GM12872 (cell line): Measurements from ENCODE around the gene PRDX6.

Experiments
- CTCF ChIP-seq: IDR thresholded peaks from 3 replicates; pipeline ENCODE4 v1.5.1; 2011; ENCODE audit warnings: low read depth, mild to moderate bottlenecking, low read length, moderate library complexity; ENCODE audit not compliant: insufficient read depth

The PRDX6 gene

GRCh38 chr1:173520799-173521198 is 43.7 kb downstream of the PRDX6 start:
- TF ChIP-seq CTCF = no peak

- TF ChIP-seq CTCF = no peak
These were observed 46.2 kb downstream of the PRDX6 start for GRCh38 chr1:173523329-173523728.

GRCh38 chr1:173525926-173526325 is 48.8 kb downstream of the PRDX6 start:
- no peak for TF ChIP-seq CTCF

GRCh38 chr1:173527151-173527826 is 50.2 kb downstream of the PRDX6 start:
- no peak for TF ChIP-seq CTCF

- no peak for TF ChIP-seq CTCF
These were observed 52.0 kb downstream of the PRDX6 start for GRCh38 chr1:173529106-173529505.

GRCh38 chr1:173530795-173531693 is 53.9 kb downstream of the PRDX6 start:
- TF ChIP-seq CTCF = no peak

- no peak for TF ChIP-seq CTCF
These were observed 55.1 kb downstream of the PRDX6 start for GRCh38 chr1:173532237-173532636.
